Left renal cortex interstitium (tissue), 4 donors: ENCODE results near the gene CEP85. TPM values are rescaled to one million over a fixed set of nuclear protein-coding genes. Genes with fewer than 3 reads are reported as not detected.
A peak's percentile ranks its signal among the peaks of the same experiment; 100 is the strongest.

Experiments used
- DNase-seq, 4 donors: peaks; one replicate each; pipeline ENCODE4 v3.0.0-alpha.2; 2013; ENCODE audit warnings: low read depth in 4 of 4, low spot score in 2 of 4, missing footprints in 1 of 4
- polyA plus RNA-seq, 4 donors: library from polyadenylated mRNA; unstranded; fragments of 120-200 nt; gene quantifications; one replicate each; pipeline ENCODE4 v1.2.1, GENCODE V29; 2013; ENCODE audit not compliant: insufficient read length in 4 of 4

Gene CEP85, protein sequence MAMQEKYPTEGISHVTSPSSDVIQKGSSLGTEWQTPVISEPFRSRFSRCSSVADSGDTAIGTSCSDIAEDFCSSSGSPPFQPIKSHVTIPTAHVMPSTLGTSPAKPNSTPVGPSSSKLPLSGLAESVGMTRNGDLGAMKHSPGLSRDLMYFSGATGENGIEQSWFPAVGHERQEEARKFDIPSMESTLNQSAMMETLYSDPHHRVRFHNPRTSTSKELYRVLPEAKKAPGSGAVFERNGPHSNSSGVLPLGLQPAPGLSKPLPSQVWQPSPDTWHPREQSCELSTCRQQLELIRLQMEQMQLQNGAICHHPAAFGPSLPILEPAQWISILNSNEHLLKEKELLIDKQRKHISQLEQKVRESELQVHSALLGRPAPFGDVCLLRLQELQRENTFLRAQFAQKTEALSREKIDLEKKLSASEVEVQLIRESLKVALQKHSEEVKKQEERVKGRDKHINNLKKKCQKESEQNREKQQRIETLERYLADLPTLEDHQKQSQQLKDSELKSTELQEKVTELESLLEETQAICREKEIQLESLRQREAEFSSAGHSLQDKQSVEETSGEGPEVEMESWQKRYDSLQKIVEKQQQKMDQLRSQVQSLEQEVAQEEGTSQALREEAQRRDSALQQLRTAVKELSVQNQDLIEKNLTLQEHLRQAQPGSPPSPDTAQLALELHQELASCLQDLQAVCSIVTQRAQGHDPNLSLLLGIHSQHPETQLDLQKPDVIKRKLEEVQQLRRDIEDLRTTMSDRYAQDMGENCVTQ
- 10 to 100 TPM; 11.7 to 23.1 (median 19.2) TPM for polyA plus RNA-seq

DNA sequence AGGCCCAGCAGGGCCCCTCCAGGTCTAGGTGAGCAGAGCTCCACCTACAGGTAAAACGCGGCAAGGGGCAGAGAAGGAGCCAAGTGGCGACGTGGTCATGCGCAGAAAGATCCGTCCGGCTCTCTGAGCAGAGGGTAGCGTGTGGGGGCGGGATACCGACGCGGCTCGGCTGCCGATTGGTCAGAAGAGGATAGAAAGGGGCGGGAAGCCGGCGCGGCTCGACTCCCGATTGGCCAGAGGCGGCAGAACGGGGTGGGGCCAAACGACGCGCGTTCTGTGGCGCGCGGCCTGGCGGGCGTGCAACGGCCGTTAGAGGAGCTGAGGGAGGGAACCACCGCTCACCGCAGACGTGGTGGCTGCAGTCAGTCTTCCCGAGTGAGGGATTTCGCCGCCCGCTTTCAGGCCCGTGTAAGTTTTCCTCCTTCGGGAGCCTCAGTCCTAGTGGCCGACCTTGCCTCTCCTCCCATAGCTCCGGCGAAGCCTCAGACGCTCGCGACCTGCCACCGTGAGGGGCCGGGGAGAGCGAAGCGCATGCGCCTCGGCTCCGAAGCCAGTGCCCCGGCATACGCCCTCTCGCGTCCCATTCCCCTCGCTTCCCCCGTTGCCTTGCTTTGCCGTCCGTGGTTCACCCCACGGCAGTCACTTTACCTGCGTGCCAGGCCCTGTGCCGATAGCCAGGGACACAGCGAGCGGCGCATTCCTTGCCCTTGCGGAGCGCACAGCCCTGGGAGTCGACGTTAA is at the start of gene CEP85:
Gene CEP85 (plus strand): TSS at position 298 of the 741 bp plus-strand sequence. CDS start 5,584 bp downstream, outside the sequence.
- DNase-seq, result peak; percentile 87 to 95 (median 94)

DNA sequence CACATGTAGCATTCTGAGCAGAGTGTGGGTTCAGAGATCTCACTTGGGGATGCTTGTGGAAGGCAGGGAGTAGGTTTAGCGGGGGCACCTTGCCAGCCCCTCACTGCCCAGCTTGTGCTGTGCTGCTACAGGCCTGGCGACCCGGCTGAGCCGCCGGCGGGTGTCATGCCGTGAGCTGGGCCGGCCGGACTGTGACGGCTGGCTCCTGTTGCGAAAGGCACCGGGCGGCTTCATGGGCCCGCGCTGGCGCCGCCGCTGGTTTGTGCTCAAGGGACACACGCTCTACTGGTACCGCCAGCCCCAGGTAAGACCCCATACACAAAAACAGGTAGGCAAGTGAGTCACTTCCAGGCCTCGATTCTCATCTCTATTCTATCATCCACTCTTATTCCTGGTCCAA is 49.1 kb upstream of the CEP85 start:
- no peak for DNase-seq

DNA sequence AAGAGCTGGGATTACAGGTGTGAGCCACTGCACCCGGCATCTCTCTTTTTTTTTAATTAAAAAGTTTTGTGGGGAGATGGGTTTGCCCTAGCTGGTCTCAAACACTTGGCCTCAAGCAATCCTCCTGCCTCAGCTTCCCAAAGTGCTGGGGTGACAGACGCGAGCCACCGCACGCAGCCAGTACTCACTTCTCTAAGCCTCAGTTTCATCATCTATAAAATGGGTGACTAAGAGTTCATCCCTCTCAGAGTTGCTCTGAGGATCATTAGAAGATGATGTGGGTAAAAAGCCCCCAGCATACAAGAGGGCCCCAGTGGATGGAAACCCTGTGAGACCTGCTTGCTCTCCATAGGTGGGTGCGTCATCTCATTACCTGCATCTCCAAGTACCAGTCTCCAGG is 46.1 kb upstream of the CEP85 start:
- DNase-seq, result no peak

DNA sequence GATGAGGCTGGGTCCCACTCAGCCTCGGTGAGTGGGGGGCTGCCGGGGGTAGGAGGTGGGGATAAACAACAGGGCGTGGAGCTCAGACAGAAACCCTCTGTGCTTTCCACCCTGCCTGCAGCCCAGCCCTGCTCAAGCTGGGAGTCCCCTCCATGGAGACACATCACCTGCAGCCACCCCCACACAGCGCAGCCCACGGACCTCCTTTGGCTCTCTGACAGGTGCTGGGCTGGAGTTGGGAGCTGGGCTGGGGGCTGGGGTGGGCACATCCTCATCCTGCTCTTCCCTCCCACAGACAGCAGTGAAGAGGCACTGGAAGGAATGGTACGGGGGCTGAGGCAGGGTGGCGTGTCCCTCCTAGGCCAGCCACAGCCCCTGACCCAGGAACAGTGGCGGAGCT is 45.5 kb upstream of the CEP85 start:
- no peak for DNase-seq

DNA sequence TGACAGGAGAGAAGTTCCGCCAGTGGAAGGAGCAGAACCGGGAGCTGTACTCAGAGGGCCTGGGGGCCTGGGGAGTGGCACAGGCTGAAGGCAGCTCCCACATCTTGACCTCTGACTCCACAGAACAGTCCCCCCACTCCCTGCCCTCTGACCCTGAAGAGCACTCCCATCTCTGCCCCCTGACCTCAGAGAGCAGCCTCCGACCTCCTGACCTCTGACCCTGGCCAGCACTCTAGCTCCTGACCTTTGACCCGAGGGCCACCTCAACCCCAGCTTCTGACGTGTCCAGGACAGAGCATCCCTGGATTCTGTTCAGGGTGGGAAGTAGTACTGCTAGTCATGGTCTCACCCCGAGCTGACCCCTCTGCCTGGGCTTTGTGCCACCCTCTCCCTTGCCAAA is 44.7 kb upstream of the CEP85 start:
- DNase-seq, result no peak

DNA sequence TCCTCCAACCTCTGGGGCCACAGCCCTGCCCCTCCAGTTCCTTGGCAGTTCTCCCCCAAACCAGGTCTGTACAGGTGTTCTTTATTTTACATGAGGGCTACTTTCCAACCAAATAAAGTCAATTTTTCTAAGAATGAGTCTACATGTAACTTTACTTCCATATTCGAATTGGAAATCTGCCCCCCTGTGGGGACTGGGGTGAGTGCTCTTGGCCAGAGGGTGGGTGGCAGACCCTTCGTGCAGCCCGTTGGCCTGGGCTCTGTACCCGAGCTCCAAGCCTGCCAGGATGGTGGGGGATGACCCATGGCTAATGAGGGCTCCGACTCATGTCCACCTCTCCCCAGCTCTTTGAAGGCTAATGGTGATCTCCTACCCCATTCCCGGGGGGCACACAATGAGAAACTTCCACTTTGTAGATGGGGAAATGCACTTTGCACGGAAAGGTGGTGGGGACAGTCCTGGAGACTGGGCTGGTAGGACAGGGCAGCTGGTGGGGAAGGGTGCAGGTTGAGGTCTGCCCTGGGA is 44.2 kb upstream of the CEP85 start:
- DNase-seq, result no peak

DNA sequence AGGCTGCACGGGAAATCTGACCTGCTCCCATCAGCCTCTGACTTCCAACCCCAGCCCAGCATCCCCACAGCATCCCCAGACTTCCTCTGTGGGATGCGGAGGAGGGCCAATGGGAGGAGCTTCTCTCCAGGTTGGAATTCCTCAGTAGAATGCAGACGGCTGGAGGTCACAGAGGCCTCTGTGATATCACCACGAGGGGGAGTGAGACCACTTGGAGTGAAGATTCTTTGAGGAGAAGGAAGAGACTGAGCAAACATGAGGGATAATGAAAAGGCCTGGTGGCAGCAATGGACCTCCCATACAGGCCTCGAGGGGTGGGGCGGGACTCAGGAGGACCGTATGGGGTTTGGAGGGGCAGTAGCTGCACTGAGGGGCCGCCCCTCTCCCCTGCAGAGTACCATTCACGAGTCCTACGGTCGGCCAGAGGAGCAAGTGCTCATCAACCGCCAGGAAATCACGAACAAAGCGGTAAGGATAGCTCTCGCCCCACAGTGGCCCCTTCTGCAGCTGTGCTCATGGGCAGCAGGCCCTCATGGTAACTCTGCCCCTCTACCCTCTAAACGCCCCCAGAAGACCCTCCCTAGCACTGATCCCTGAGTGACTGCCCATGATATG is 43.5 kb upstream of the CEP85 start, which contains the start of gene CATSPER4:
Gene CATSPER4 (plus strand): TSS at position 230 of the 615 bp plus-strand sequence. CDS start 26 bp downstream, at position 256.
- DNase-seq, result peak in 2 of 4 donors; percentile 7 to 34

DNA sequence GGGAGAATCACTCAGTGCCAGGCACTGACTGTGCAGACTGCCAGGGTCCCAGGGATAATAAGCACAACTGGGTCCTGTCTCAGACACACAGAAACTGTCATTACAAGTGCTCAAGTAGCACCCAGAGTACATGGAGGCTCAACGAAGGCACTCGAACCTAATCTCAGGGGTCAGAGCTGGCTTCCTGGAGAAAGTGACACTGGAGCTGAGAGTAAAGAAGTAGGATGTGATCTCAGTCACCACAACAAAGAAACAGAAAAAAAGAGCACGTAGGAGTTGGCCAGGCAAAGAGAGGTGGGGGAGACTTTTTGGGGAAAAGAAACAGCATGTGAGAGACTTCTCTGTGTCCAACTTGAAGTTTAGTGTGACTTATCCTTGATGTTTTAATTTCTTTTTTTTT is 42.3 kb upstream of the CEP85 start:
- DNase-seq, result no peak

DNA sequence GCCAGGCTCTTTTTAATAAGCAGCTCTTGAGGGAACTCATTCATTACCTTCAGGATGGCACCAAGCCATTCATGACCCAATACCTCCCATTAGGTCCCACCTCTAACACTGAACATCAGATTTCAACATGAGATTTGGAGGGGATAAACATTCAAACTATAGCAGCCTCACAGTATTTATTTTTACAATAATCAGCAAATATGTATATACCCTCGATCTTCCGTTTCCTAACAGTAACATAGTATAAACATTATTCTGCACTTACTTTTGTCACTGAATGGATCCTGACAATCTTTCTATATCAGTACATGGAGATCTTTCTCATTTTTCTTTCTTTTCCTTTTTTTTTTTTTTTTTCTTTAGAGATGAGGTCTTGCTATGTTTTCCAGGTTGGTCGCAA is 38.2 kb upstream of the CEP85 start:
- DNase-seq, result no peak

DNA sequence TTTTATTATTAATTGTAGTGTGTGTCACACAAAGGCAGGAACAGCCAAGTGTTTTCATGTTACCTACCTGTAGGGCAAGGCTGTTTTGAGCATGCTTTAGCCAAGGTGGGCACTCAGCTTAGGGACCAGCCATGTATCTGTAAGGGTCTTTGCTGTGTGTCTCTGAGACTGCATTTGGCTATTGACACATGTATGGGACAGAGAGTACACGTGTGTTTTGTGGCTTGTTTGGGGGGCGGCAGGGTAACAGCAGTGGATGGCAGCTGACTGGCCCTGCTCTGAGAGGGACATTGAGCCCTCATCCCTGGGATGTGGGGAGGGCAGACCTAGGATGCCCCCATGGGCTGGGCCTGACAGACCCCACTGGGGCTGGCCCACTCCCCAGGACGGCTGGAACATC is 36.7 kb upstream of the CEP85 start:
- DNase-seq, result no peak

DNA sequence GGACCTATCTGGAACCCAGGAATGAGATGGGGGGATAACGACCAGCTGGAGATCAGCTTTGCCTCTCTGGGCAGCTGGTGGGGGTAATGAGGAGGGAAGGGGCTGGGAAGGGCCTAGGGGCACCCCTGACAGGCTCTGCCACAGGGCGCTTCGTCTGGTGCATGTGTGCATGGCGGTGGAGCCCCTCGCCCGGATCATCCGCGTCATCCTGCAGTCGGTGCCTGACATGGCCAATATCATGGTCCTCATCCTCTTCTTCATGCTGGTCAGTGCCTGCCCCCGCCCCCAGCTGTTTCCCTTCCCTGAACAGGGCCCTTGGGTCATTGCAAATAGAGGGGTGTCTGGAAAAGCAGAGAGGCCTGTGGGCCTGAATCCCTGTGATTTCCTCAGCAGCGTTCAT is 36.2 kb upstream of the CEP85 start:
- no peak for DNase-seq

DNA sequence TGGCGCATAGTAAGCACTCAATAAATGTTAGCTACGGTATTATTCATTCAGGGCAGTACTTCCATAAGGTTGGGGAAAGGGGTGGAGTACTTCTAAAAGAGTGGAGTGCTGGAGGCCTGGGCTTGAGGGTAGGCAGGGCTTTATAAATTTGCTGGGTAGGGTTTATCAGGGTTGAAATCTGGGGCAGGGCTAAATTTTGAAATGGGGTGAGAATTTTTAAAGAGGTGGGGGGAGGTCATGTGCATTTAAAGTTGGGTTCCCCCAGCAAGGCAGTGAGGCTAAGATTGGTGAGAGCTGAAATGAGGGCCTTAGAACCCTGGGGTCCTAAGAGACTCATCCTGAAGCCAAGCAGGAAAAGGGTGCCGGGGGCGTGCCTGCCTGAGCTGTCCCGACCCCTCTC is 33.6 kb upstream of the CEP85 start:
- no peak for DNase-seq

DNA sequence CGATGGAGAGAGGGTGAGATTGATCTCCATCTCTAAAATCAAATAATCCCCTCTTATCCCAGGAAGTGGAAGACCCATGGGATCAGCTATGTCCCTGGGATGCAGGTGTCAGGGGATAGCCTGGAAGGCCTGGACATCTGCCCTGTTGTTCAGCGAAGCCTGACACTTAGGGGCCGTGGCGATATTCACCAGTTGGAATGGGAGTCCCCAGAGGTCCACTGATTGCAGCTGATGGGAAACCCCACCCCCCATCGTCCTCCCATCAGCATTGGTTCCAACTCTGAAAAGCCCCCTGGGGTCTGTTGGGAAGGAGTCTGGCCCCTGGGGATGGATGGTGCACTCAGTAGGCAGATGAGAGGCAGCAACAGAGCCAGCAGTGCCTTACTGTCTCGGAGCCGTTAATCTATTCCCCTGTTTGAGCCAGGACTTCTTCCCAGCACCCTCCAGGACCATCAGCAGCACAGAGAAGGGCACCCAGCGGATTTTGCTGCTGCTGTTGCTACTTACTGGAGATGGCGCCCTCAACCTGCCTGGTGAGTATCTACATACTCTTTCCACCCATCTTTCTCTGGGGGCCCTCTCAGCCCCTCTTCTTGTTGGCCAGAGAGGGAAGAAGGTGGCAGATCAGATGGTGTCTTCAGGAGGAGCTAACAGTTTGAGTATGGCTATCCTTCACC is 30.2 kb upstream of the CEP85 start:
- no peak for DNase-seq

DNA sequence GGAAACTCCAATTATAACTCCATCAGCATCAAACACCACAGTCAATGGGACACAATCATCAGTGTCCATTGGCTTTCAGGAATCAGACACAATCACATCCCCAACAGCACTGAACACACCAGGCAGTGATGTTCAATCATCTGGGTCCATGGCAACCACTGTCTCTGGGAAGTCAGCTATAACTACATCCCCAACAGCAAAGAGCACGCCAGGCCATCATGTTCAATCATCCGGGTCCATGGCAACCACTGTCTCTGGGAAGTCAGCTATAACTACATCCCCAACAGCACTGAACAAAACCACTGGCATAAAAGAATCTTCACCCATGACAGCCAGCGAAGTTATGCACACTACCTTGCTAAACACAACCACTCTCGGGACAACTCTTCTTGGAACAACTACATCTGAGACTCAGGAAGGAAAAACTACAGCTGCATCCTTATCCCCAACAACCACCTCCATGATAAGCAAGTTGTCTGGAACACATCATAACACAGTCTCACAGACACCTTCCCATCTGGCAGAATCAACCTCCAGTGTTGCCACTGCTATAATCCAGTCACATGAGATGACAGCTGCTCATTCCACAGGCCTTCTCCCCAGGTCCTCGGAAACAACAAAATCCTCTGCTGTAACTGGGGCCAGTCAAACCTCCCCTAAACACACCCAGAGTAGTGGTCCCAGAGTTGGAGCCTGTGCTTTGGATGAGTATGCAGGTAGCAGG is 23.7 kb upstream of the CEP85 start:
- DNase-seq, result no peak

DNA sequence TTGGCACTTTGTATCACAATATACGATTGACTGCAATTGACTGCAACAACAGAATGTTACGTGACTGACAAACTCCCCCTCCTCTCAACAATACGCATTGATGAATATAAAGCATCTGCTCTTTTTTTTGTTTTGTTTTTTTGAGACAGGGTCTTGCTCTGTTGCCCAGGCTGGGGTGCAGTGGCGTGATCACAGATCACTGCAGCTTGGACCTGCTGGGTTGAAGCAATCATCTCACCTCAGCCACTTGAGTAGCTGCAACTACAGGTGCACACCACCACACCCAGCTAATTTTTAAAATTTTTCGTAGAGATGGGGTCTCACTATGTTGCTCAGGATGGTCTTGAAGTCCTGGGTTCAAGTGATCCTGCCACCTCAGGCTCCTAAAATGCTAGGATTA is 21.3 kb upstream of the CEP85 start:
- DNase-seq, result no peak

DNA sequence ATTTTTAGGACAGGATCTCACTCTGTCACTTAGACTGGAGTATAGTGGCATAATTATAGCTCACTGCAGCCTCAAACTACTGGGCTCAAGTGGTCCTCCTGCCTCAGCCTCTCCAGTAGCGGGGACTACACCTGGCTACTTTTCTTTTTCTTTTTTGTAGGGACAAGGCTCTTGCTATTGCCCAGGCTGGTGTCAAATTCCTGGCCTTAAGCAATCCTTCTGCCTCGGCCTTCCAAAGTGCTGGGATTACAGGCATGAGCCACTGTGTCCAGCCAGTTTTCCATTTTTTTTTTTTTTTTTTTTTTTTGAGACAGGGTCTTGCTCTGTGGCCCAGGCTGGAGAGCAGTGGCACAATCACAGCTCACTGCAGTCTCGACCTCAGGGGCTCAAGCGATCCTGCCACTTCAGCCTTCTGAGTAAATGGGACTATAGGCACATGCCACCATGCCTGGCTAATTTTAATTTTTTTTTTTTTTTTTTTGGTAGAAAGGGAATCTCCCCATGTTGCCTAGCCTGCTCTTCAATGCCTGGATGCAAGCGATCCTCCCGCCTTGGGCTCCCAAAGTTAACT is 20.6 kb upstream of the CEP85 start:
- no peak for DNase-seq

DNA sequence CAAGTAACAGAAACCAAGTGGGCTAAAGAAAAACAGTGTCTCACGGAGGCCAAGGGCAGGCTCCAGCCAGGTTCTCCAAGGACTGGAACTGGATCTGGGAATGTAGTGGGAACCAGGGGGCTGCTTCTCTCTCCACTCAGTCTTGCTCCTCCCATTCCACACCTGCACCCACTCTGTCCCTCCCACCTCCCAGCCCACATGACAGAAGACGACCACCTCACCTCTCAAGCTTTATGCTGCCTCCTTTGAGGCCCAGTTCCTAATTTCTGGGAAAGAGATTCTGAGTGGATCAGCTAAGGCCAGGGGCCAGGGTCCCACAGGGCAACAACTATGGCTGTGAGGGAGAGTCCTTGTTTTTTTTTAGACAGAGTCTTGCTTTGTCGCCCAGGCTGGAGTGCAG is 18.8 kb upstream of the CEP85 start:
- DNase-seq, result no peak

DNA sequence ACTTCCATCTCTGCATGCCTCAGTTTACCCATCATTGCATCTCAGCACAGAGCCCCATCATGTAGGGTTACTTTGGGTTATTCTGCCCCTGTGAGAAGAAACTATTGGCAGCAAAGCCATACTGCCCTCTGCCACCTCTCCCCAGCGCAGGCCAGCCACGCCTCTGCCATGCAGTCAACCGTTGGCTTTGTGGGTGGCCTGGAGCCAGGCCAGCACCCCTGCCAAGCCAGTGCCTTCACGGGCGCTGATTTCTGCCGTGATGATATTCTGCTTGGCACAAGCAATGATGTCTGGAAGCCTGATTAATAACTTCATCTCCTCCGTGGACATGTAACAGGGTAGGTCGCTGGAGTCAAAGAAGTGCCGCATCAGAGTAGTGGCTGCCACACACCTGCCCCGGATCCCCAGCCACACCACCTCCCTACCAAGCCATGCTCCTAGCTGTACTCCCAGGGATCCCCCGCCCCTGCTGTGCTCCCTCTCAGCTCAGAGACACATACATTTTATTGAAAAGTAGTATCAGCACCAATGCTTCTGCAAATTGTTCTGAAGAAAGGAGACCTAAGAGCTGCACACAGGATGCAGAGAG is 15.0 kb upstream of the CEP85 start:
- no peak for DNase-seq
